Cardiac fibroblast (primary cell): ENCODE data around the gene COL27A1.

Experiments
- DNase-seq, 2 donors: peaks; one replicate each; pipeline versions ENCODE4 v3.0.0 to v3.0.0-alpha.2; 2010; ENCODE audit warnings: low read depth in 2 of 2
- H3K4me3 ChIP-seq, 2 donors: replicated peaks in 1 of 2; 1 replicate in 1 of 2; 2 replicates in 1 of 2; pipeline ENCODE4 v1.5.1; 2011; ENCODE audit warnings: low read depth in 2 of 2, low read length in 2 of 2, mild to moderate bottlenecking in 2 of 2, moderate library complexity in 1 of 2
- CTCF ChIP-seq: IDR thresholded peaks from one replicate; pipeline ENCODE4 v1.5.1; 2011; ENCODE audit warnings: low read depth, mild to moderate bottlenecking, low read length, inconsistent platforms

Gene COL27A1

GRCh38 chr9:114308361-114308950 lies 153.1 kb downstream of the COL27A1 start:
- no peak for TF ChIP-seq CTCF
- H3K4me3 ChIP-seq, result no peak overlapping the region
- DNase-seq, result no peak

DNA sequence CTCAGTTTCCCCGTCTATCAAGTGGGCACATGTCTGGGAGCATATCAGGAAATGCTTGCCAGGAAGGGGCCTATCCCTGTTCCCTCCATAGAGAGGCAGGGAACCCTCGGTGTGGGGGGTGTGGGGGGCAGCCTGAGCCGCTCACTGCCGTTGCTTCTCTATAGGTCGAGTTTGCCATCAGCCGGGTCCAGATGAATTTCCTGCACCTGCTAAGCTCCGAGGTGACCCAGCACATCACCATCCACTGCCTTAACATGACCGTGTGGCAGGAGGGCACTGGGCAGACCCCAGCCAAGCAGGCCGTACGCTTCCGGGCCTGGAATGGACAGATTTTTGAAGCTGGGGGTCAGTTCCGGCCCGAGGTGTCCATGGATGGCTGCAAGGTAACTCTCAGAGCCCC lies 153.8 kb downstream of the COL27A1 start:
- no peak for DNase-seq
- H3K4me3 ChIP-seq, result no peak overlapping the region
- TF ChIP-seq CTCF, result no peak

DNA sequence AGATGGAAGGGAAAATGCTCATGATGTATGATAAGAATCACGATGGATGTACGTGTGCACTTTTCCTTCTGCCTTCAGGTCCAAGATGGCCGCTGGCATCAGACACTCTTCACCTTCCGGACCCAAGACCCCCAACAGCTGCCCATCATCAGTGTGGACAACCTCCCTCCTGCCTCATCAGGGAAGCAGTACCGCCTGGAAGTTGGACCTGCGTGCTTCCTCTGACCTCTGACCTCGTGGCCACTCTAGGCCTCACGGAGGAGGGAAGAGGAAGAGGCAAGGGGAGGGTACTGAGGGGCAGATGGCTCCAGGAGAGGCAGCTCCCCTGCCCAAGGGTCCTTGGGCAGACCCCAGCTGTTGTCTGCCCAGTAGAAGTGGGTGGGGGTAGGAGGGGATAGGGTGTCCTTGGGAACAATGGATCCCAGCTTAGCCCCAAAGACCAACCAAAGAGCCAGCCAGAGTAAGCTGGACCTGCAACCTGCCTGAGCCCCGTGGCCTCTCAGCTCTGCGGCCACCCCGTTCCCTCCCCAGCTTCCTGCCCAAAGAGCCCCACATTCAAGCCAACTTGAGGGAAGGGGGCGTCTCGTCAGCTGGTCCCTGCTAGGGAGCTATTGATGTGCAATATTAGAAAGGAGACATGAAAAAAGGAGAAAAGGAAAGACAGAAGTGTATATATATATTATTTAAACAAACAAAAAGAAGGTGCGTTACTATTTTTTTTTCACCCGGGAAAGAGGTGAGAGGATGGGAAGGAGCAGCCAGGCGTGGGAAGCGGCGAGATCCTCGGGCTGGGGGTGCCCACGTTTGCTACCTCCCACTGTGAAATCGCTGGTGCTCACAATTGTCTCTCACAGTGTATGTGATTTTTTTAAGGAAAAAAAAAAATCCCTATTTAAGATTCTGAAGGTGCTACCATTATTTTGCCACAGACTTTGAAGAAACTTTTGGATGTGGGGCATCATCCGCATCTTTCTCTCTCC lies 155.4 kb downstream of the COL27A1 start:
- DNase-seq, result no peak
- H3K4me3 ChIP-seq, result no peak overlapping the region
- no peak for TF ChIP-seq CTCF

GRCh38 chr9:114311571-114312512 lies 156.5 kb downstream of the COL27A1 start:
- no peak overlapping the region for H3K4me3 ChIP-seq
- no peak for TF ChIP-seq CTCF
- DNase-seq, result no peak

- no peak overlapping the region for H3K4me3 ChIP-seq
- DNase-seq, result no peak
- no peak for TF ChIP-seq CTCF
Observed at GRCh38 chr9:114312513-114312875, 157.2 kb downstream of the COL27A1 start.

DNA sequence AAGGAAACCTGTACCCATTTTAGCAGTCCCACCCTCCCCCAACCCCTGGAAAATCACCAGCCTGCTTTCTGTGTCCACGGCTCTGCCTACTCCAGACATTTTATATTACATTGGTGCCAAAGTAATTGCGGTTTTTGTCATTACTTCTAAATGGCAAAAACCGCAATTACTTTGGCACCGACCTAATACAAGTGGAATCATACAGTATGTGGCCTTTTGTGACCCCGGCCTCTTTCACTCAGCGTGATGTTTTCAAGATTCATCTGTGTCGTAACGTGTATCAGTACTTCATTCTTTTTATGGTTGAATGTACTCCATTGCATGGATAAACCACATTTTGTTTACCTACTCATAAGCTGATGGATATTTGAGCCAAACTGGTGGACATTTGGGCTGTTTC lies 157.8 kb downstream of the COL27A1 start:
- no peak overlapping the region for H3K4me3 ChIP-seq
- no peak for DNase-seq
- TF ChIP-seq CTCF, result no peak
